HG02884 (cell line): ENCODE results near the gene OGFRL1.

Source experiments
- ATAC-seq: cut with Tn5 transposase; IDR thresholded peaks from one replicate; pipeline ENCODE4 v1.9.1; 2021; ENCODE audit warnings: mild to moderate bottlenecking, moderate library complexity; ENCODE audit not compliant: unreplicated experiment

Gene OGFRL1

DNA sequence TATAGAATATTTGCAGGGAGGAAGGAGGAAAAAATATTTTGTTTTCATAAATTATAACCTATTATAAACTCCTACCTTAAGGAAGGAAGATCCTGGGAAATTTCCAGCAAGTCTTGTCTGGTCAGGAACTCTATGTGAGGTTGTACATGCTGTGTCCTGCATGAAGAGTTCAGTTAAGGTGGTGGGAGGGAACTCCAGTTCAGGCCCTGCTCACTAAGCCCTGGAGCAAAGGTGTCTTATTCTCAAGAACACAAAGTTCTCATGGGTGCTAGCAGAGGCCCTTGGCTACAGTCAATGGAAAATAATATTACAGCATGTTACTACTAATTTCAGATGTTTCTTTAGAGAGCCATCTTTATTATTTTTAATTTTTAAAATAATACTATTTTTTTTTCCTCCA lies 3.8 kb upstream of the OGFRL1 start:
- no peak for ATAC-seq

DNA sequence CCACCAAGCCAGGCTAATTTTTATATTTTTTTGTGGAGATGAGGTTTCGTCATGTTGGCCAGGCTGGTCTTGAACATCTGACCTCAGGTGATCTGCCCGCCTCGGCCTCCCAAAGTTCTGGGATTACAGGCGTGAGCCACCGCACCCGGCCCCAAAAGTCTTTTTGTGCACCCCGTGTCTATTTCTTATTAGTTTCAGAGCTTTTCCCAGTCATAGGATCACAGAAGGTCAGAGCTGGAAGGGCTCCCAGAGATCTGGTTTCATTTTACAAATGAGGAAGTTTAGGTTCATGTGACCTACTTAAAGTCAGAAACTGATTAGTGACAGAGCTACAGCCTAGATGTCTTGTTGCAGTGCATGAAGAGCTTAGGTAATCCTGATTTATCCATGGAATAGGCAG lies 1.6 kb upstream of the OGFRL1 start:
- ATAC-seq, result no peak

DNA sequence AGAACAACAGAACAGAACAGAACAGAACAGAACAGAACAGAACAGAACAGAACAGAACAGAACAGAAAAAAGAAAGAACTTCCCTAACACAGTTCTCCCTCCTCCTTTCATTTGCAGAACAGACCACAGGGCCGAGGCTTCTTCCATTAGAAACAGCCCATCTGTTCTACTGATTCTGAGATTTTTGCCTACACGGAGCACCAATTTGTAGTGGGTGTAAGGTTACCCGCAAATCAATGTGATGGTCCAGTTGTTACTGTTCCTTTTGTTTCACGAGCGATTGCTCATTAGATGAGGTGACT lies 734 bp upstream of the OGFRL1 start:
- no peak for ATAC-seq

DNA sequence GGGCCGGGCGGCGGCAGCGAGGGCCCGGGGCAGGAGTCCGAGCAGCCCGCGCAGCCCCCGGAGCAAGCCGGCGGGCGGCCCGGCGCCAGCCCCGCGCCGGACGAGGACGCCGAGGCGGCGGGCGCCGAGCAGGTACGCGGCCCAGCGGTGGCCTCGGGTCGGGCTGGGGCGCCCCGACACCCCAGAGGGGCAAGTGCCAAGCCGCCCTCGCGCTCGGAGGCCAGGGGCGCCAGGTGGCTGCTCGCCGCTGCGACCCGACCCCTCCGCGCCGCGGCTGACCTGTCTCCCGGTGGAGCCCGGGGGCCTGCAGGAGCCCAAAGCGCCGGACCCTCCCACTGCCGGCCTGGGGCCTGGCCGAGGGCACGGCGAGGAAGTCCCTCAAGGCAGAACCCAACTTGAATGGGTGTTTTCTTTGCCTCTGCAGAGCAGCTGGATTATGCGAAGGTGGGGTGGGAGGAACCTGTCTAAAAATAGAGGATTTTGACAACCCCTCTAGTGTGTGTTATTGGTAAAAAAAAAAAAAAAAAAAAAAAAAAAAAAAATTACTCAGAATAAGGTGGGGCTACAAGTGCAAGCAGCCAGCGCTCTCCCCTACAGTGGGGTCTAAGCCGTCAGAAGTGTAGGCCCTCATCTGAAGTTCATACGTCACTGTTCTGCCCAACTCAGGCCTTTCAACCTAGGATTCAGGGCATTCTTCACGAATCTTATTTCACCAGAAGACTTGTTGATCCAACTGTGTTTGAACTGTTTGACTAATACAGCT lies 609 bp downstream of the OGFRL1 start:
- peak; percentile 25 for ATAC-seq

DNA sequence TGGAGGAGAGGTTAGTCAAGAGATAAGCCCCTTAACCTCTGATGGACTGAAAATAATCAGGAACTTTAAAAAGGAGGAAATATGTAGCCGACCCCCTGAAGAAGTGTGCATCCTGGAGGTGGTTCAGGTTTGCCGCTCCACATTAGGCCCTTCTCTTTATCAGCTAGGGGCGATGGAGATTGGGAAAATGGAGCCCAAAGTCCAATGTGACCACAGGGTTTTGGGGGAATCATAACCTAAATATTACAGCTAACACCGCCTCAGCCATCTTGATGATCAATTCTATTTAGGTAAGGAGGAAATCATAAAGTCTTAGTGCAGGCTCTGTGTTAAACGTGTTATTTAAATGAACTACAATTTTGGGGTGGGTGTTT lies 1.2 kb downstream of the OGFRL1 start:
- no peak for ATAC-seq

DNA sequence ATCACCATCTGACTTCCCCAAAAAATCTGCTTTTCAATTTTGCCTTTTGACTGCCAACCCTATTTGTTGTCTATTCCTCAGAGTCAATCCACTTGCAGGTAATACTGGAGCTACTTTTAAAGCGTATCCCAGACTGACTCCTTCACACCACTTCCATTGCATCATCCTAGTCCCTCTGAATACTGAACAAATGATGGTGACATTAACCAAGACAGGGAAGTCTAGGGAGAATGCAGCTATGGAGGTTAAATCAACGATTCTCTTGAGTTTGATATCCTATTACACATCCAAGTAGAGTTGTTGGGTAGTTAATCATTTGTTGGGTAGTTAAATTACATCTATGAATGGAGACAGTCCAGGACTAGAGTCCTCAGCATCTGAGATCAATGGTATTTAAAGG lies 2.0 kb downstream of the OGFRL1 start:
- ATAC-seq, result no peak

DNA sequence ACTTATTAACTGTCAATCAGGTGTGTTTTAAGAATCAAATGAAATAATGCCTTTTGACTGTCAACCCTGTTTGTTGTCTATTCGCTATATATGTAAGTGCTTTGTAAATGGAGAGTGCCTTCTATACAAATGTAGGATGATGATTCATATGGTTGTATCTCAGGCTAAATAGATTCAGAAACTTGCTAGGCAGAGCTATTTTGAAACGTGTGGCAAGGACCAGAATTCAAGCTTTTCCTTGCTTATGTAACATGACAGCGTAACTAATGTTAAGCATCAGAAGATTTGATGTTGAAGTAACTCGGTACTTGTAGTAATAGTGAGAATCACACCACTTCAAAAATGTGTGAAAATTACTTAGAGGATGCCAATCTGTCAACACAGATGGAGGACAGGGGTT lies 3.4 kb downstream of the OGFRL1 start:
- ATAC-seq, result no peak

DNA sequence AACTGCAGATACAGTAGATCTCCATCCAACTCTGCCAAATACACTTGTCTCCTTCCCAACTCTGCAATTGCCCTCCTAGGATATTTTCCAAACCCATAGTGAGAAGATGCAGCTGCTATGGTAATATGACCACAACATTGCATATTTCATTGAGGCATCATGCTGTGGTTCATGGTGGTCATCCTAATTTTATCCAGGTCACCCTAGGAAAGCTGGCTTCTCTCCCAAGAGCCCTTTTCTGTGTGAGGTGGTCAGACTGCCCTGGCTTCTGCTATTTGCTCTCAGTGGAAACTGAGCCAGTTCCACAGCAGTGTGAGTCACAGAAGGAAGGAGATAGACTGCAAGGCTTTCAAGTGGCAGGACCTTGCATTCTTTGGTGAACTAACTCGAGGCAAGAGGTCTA lies 5.5 kb downstream of the OGFRL1 start:
- ATAC-seq, result no peak

DNA sequence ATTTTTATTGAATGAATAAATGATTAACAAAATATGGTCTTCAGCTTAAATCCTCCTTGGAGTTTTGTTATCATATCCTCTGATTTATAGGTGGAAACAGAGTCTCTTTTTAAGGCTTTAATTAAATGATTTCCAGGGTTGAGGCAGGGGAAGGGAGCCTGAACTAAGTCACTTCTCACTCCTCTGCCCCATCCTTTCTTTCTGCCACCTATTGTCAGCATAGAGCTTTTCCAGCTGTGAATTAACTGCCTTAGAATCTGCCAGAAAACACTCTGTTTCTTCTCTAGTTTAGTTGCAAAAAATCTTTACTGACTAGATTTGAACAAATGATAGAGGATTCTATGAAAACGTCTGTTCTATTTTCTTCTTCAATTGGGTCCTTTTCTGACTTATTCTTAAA lies 9.8 kb downstream of the OGFRL1 start:
- ATAC-seq, result no peak

DNA sequence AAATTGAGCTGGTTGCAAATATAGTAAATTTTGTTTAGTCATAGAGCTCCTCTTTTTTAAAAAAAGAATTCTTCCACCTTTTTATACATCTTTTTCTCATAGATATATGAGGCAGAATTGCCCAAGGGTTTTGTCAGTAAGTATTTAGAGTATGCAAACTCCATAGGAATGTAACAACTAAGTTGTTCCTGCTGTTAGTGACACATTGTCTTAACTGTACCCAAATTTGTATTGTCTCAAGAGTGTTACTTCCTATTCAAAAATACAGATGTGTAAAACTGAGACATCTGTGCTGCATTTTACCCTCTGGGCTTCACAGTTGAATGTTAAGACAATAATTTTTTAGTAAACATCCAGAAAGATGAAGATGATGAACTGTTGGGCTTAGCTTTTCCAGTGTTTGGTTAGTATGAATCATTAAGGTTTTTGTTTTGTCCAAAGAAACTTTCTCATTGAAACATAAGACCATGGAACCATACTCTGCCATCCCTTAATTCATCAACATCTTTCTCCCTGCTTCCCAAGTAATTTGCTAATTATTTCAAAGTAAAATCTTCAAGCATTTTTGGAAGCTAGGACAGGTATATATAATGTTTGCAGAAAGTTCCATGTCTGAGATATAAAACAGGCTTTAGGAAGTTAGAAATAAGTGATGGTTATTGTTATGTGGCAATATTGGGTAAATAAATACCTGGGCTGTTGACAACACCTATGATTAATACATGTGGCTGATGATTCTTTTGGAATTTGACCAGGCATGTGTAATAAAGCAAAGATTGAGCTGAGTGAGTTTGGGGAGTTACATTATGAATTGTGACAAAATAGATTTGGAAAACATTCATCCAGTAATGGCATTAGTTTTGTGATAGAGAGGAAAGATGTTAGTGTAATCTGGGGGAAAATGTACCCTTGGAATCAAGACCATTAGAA lies 11.2 kb downstream of the OGFRL1 start:
- no peak for ATAC-seq

DNA sequence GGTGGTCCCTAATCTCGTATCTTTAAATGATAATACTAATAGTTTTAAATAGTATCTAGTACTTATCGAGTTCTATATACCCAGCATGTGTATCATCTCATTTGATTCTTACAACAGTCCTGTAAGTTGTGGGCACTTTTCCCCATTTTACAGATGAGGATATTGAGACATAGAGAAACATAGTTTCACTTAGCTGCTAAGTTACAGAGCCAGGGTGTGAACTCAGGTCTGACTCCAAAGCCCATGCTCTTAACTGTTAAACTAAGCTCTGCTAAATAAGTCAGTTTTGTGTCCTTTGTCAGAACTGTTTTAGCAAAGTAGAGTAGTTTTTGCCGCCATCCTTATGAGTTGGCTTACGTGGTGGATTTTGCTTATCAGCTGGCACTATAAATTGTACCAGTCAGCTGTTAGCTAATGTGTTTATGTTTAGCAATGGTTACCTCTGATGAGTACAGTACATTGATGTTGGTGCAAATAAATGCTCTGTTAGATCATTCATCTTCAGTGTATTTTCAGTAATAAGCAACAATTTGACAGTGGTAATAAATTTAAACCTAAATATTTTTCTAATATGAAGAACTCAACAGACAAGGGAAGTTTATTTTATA lies 12.1 kb downstream of the OGFRL1 start:
- no peak for ATAC-seq

DNA sequence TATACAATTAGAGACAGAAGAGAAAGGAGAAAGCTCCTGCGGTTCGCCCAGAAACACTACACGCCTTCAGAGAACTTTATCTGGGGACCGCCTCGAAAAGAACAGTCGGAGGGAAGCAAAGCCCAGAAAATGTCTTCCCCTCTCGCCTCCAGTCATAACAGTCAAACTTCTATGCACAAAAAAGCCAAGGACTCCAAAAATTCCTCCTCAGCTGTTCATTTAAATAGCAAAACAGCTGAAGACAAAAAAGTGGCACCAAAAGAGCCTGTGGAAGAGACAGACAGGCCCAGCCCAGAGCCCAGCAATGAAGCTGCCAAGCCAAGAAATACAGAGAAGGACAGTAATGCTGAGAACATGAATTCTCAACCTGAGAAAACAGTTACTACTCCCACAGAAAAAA lies 12.9 kb downstream of the OGFRL1 start:
- no peak for ATAC-seq

DNA sequence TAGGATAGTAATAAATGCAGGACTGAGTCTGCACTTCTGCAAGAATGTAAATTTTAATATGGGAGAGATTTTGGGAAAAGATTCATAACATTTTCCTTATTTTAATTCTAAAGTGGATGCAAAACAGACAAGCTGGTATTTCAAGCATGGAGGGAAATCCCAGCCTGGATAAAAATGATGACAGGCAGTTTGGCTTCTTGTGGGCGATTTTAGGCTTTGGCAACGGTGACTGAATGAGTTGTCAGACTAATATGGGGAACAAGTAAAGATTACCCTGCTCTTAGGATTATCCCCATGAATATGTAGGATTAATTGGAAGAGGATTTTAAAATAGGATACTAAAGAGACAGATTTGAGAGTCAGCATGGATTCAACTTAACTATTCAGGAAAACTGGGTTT lies 21.0 kb downstream of the OGFRL1 start:
- no peak for ATAC-seq

DNA sequence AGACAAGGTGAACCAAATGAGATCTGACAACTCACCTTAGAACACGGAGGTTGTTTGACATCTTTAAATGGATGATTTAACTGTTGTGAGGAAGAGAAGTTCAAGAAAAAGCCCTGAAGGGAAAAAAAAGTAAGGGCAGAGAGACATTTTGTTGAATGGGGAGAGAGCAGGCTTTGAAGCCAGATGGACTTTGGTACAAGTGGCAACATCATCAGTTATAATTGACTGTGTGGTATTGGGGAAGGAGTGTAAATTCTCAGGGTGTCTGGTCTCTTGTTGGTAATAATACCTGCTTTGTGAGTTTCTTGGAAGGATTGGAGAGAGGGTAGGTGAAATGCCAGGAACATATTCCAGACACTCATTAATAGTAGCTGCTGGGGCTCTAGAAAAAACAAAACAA lies 21.6 kb downstream of the OGFRL1 start:
- ATAC-seq, result no peak

DNA sequence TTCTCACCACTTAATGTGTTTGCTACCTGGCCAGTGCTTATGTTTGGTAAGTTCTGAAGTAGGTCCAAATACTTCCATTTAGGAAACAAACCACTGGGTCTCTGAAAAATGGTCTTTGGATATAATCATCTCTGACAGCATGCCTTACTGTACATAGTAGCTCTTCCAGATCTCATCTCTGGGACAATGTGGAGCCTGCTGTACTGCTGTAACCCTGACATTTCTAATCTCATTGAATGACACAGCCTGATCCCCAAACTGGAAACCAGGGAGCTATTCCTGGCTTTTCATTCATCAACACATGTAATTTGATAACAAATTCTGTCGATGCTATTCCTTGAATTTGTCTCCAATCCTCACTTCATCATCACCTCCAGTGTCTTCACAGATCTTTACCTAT lies 23.5 kb downstream of the OGFRL1 start:
- ATAC-seq, result no peak

DNA sequence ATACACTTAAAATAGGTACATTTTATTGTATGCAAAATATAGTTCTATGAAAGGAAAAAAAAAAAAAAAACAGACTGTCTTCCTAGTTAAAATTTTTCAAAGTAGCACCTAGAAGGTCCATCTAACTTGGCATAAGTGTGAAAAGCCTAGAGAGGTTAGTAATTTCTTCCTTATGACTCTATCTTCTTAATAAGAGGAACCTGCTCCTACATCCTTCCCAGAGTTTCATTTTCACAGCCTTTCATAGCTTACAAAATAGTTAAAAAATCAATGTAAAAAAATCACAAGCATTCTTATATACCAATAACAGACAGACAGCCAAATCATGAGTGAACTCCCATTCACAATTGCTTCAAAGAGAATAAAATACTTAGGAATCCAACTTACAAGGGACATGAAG lies 28.8 kb downstream of the OGFRL1 start:
- ATAC-seq, result no peak

DNA sequence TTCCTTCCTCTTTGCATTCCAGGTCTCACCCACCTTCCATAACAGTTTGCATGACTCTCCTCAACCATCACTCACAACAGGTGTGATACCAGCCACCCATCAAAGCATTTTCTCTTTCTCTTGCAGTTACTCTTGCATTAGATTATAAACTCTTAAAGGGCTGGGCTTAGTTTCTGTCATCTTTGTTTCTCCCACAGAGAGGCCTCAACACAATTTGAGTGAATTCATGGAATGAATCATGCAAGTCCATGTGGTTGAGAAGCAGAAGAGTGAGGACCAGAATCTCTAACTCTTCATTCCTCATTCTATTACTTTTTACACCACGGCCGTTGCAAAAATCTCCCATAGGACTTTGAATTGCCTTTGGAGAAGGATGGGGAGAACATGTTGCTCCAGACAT lies 31.4 kb downstream of the OGFRL1 start:
- no peak for ATAC-seq

DNA sequence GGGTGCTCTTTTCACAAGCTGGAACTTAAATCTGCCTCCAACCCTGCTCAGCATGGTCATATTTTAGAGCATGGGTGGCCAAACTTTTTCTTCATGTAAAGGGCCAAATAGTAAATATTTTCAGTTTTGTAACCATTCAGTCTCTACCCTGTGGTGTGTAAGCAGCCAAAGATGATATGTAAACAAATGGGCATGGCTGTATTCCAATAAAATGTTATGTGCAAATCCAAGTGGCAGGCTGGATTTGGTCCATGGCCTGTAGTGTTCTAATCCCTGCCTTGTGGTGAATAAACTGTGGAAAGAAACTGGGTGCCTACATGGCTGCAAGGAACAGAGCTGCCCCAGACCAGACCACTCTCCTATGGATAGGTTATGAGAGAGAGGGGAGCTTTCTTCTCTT lies 32.7 kb downstream of the OGFRL1 start:
- no peak for ATAC-seq

DNA sequence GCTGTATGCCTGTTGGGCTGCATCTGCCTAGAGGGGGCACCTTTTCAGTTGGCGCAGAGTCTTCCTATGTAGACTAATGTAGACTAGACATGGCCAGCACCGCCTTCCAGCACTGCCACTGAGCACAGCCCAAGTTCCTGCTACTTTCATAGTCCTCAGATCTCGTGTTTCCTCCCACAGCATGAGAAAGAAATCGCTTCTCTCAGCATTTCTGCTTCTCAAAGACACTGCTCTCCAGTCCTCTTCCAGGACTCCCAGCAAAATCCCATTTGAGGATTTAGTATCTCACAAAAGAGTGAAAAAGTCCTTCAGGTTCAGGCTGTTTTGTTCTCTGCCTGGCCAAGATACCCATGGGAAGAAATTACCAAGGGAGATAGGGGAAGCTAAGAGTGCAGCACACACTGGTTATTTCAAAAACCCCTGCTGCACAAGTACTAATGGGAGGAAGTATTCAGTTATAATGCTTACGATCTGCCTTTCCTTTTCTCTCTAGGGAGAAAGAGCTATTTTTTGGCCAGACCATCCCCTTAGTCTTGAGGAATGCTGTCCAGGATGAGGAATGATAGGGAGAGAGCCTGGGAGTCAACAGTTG lies 35.7 kb downstream of the OGFRL1 start:
- no peak for ATAC-seq

DNA sequence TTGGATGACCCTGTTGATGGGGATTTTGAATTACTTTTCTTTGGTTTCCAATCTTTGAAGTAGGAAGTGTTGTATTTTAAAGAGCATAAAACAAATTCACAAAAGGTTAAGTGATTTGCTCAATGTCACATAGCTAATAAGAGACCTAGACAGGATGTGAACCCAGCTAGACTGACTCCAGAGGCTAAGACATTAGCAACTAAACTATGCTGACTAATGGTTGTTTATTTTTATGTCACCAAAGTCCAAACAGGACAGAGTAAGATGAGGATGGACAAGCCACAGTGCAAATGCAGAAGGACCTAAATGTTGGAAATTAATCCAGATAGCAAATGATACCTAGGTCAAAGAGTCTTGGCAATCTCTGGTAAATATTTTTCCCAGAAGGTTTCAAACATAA lies 38.0 kb downstream of the OGFRL1 start:
- no peak for ATAC-seq

DNA sequence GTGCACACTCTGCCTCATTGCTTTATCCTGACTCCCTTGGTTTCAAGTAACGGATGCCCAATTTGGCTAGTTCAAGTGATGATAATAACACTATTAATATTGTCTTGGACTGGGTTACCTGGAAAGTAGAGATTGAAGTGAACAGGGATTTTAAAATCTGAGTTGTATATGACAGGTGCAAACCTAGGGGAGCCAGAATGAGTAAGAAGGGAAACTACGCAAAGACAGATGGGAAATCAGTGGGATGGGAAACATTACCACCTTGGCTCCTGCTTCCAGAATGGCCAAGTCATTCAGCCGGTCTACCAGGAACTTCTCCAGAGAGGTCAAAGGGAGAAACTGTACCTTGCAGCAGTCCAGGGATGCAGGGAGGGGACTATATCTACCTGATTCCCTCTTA lies 41.9 kb downstream of the OGFRL1 start:
- ATAC-seq, result no peak

DNA sequence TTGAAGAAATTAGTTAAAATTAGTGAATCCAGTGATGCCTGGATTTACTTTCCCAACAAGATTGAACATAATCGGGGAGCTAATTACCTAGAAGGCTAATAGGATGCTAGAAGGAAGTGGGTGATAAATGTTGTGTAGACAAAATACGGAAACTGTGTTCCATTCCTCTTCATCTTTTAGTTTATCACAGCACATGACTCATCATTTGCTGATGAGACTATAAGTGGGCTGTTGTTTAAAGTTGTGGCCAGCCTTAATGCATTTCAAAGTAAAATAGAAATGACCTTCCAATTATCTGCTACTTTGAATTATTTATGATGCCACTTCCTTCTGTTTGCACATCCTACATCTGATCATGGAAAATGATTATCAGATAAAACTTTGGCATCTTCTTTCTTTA lies 43.4 kb downstream of the OGFRL1 start:
- no peak for ATAC-seq
